CD4-positive, CD25-positive, alpha-beta regulatory T cell (primary cell): ENCODE data around the gene IL12RB2. TPM values are rescaled to one million over a fixed set of nuclear protein-coding genes. Genes with fewer than 3 reads are reported as not detected.
"Not testable (repeated sequence)": the region's sequence is repeated elsewhere in the genome, so short reads cannot be mapped to it uniquely, and the experiment has no call there.

Experiments
- ATAC-seq, 2 donors: fragments of 150-1000 bp; cut with Tn5 transposase; one replicate each; pipeline ENCODE4 v1.10.0; 2021; ENCODE audit warnings: low read depth in 2 of 2, moderate number of reproducible peaks in 2 of 2, moderate library complexity in 1 of 2
- DNase-seq, 3 donors: peaks; one replicate each; pipeline versions ENCODE4 v3.0.0 to v3.0.0-alpha.2; 2012 to 2022; ENCODE audit warnings: mixed read lengths in 1 of 3
- H3K27ac ChIP-seq: one replicate; pipeline ENCODE4 v1.7.0; 2013; ENCODE audit warnings: mild to moderate bottlenecking, low read length; ENCODE audit not compliant: insufficient read depth, poor library complexity, severe bottlenecking
- H3K27me3 ChIP-seq: one replicate; pipeline ENCODE4 v1.7.0; 2013; ENCODE audit warnings: low read length; ENCODE audit not compliant: control insufficient read depth, insufficient read depth
- H3K36me3 ChIP-seq: one replicate; pipeline ENCODE4 v1.7.0; 2013; ENCODE audit warnings: mild to moderate bottlenecking, low read length, moderate library complexity; ENCODE audit not compliant: control insufficient read depth, insufficient read depth
- H3K4me1 ChIP-seq: 2 replicates; pipeline ENCODE4 v1.7.0; 2013; ENCODE audit warnings: mild to moderate bottlenecking, low read length; ENCODE audit not compliant: insufficient read depth, control insufficient read depth, poor library complexity, severe bottlenecking
- H3K4me3 ChIP-seq: one replicate; pipeline ENCODE4 v1.7.0; 2013; ENCODE audit warnings: low read depth, mild to moderate bottlenecking, low read length, moderate library complexity
- H3K9me3 ChIP-seq, 2 experiments: 1 replicate in 1 of 2; 2 replicates in 1 of 2; pipeline ENCODE4 v1.7.0; 2013; ENCODE audit warnings: low read length in 2 of 2, mild to moderate bottlenecking in 1 of 2, moderate library complexity in 1 of 2; ENCODE audit not compliant: control insufficient read depth in 2 of 2
- H3K27ac Mint-ChIP-seq, 3 donors: one replicate each; pipeline ENCODE4 v1.8.0; 2020 to 2022; ENCODE audit warnings: mild to moderate bottlenecking in 3 of 3, mixed read lengths in 3 of 3, moderate library complexity in 2 of 3
- H3K27me3 Mint-ChIP-seq: one replicate; pipeline ENCODE4 v1.8.0; 2022; ENCODE audit warnings: mild to moderate bottlenecking, mixed read lengths
- H3K36me3 Mint-ChIP-seq: one replicate; pipeline ENCODE4 v1.8.0; 2020; ENCODE audit warnings: mixed read lengths
- H3K4me1 Mint-ChIP-seq, 4 donors: one replicate each; pipeline ENCODE4 v1.8.0; 2020 to 2022; ENCODE audit warnings: mixed read lengths in 4 of 4, mild to moderate bottlenecking in 1 of 4
- H3K4me3 Mint-ChIP-seq, 4 donors: one replicate each; pipeline ENCODE4 v1.8.0; 2020 to 2022; ENCODE audit warnings: mild to moderate bottlenecking in 4 of 4, mixed read lengths in 4 of 4, moderate library complexity in 3 of 4
- H3K9me3 Mint-ChIP-seq, 7 donors: one replicate each; pipeline ENCODE4 v1.8.0; 2020 to 2022; ENCODE audit warnings: mixed read lengths in 7 of 7, mild to moderate bottlenecking in 3 of 7, moderate library complexity in 2 of 7
- polyA plus RNA-seq, 4 donors: library from polyadenylated mRNA; unstranded; fragments of 300-500 nt; fragmentation: Illumina TruSeq; gene quantifications; one replicate each; pipeline ENCODE4 v1.2.3, GENCODE V29; 2021
- total RNA-seq: library from RNA; stranded (reverse); gene quantifications from one replicate; pipeline ENCODE4 v1.2.3, GENCODE V29; 2022

IL12RB2 gene
- total and polyA plus RNA-seq, 5 donors from 2014 or later = 11.9 to 43.5 (median 18.1) TPM

- Histone ChIP-seq H3K27ac (no peak overlapping the region), H3K9me3 (no peaks in the 10 kb centered on the region), H3K4me1 (no peaks in the 10 kb centered on the region), H3K36me3 (no peaks in the 10 kb centered on the region), H3K4me3 (no peak overlapping the region), H3K27me3 (no peaks in the 10 kb centered on the region)
- Mint-ChIP-seq H3K9me3 (no peaks in the 10 kb centered on the region), H3K27me3 (no peaks in the 10 kb centered on the region), H3K36me3 (peaks cover 19% of the 10 kb centered on the region), H3K4me3 (no peak overlapping the region), H3K4me1 (peaks cover 0 to 12% (median 2%) of the 10 kb centered on the region in 4 donors), H3K27ac (no peak overlapping the region)
- DNase-seq = no peak
- no peak for ATAC-seq
Measured at GRCh38 chr1:67401443-67401842, 93.8 kb downstream of the IL12RB2 start.

- H3K9me3 ChIP-seq = no peaks in the 10 kb centered on the region
- H3K27ac ChIP-seq = no peak overlapping the region
- Mint-ChIP-seq H3K27me3 (no peaks in the 10 kb centered on the region), H3K36me3 (peaks cover under 1% of the 10 kb centered on the region), H3K4me3 (no peak overlapping the region), H3K4me1 (peaks cover 3 to 12% (median 5%) of the 10 kb centered on the region in 4 donors), H3K9me3 (no peaks in the 10 kb centered on the region), H3K27ac (peak overlapping the region in 2 of 3 donors; percentile 52 to 71)
- DNase-seq (no peak), ATAC-seq (no peak)
- H3K4me1 ChIP-seq = no peaks in the 10 kb centered on the region
- no peaks in the 10 kb centered on the region for H3K36me3 ChIP-seq
- no peak overlapping the region for H3K4me3 ChIP-seq
- H3K27me3 ChIP-seq = no peaks in the 10 kb centered on the region
Measured at GRCh38 chr1:67404212-67404620, 96.5 kb downstream of the IL12RB2 start.

- Histone ChIP-seq H3K9me3 (no peaks in the 10 kb centered on the region), H3K4me1 (no peaks in the 10 kb centered on the region), H3K27me3 (no peaks in the 10 kb centered on the region), H3K4me3 (no peak overlapping the region), H3K36me3 (peaks cover 11% of the 10 kb centered on the region), H3K27ac (no peak overlapping the region)
- no peaks in the 10 kb centered on the region for H3K9me3 Mint-ChIP-seq
- peak overlapping the region in 2 of 3 donors; percentile 51 to 71 for H3K27ac Mint-ChIP-seq
- no peak overlapping the region for H3K4me3 Mint-ChIP-seq
- no peak for DNase-seq
- H3K4me1 Mint-ChIP-seq = peaks cover 14 to 23% (median 15%) of the 10 kb centered on the region in 4 donors
- H3K36me3 Mint-ChIP-seq = peaks cover 14% of the 10 kb centered on the region
- no peak for ATAC-seq
- no peaks in the 10 kb centered on the region for H3K27me3 Mint-ChIP-seq
Measured at GRCh38 chr1:67405473-67406245, 98.0 kb downstream of the IL12RB2 start.

- H3K9me3 Mint-ChIP-seq = no peaks in the 10 kb centered on the region
- DNase-seq (no peak), ATAC-seq (no peak)
- H3K4me3 Mint-ChIP-seq = no peak overlapping the region
- Histone ChIP-seq H3K36me3 (peaks cover 28% of the 10 kb centered on the region), H3K4me1 (no peaks in the 10 kb centered on the region), H3K4me3 (no peak overlapping the region), H3K27ac (no peak overlapping the region), H3K9me3 (no peaks in the 10 kb centered on the region), H3K27me3 (no peaks in the 10 kb centered on the region)
- no peaks in the 10 kb centered on the region for H3K27me3 Mint-ChIP-seq
- peaks cover 20% of the 10 kb centered on the region for H3K36me3 Mint-ChIP-seq
- H3K27ac Mint-ChIP-seq = no peak overlapping the region
- H3K4me1 Mint-ChIP-seq = peaks cover 14 to 23% (median 20%) of the 10 kb centered on the region in 4 donors
Measured at GRCh38 chr1:67407498-67407897, 99.8 kb downstream of the IL12RB2 start.

- H3K27ac Mint-ChIP-seq = peak overlapping the region in 2 of 3 donors; percentile 1 to 13
- H3K9me3 ChIP-seq = no peaks in the 10 kb centered on the region
- peaks cover 20% of the 10 kb centered on the region for H3K36me3 Mint-ChIP-seq
- H3K4me3 ChIP-seq = no peak overlapping the region
- ATAC-seq (no peak), DNase-seq (no peak)
- H3K36me3 ChIP-seq = peaks cover 31% of the 10 kb centered on the region
- H3K4me1 Mint-ChIP-seq = peaks cover 14 to 23% (median 20%) of the 10 kb centered on the region in 4 donors
- no peak overlapping the region for H3K4me3 Mint-ChIP-seq
- no peak overlapping the region for H3K27ac ChIP-seq
- no peaks in the 10 kb centered on the region for H3K27me3 ChIP-seq
- no peaks in the 10 kb centered on the region for H3K4me1 ChIP-seq
- H3K9me3 Mint-ChIP-seq = no peaks in the 10 kb centered on the region
- H3K27me3 Mint-ChIP-seq = no peaks in the 10 kb centered on the region
Measured at GRCh38 chr1:67408148-67408547, 100.5 kb downstream of the IL12RB2 start.

- not testable (repeated sequence) for ATAC-seq, H3K27ac Mint-ChIP-seq, H3K27ac ChIP-seq, H3K4me1 ChIP-seq, DNase-seq, H3K27me3 ChIP-seq, H3K9me3 Mint-ChIP-seq, H3K4me3 Mint-ChIP-seq, H3K4me3 ChIP-seq, H3K27me3 Mint-ChIP-seq, H3K9me3 ChIP-seq
- Mint-ChIP-seq H3K36me3 (peaks cover 44% of the 10 kb centered on the region), H3K4me1 (peaks cover 28 to 46% (median 34%) of the 10 kb centered on the region in 4 donors)
- peaks cover 80% of the 10 kb centered on the region for H3K36me3 ChIP-seq
Measured at GRCh38 chr1:67413101-67413500, 105.4 kb downstream of the IL12RB2 start.

- ATAC-seq (no peak), DNase-seq (no peak)
- H3K27ac ChIP-seq = no peak overlapping the region
- H3K4me1 Mint-ChIP-seq = peaks cover 33 to 54% (median 41%) of the 10 kb centered on the region in 4 donors
- no peaks in the 10 kb centered on the region for H3K27me3 ChIP-seq
- H3K27ac Mint-ChIP-seq = peak overlapping the region in 1 of 3 donors; percentile 11
- H3K4me3 Mint-ChIP-seq = no peak overlapping the region
- H3K4me3 ChIP-seq = no peak overlapping the region
- H3K4me1 ChIP-seq = peaks cover 9% of the 10 kb centered on the region
- H3K9me3 ChIP-seq = no peaks in the 10 kb centered on the region
- H3K9me3 Mint-ChIP-seq = no peaks in the 10 kb centered on the region
- H3K36me3 Mint-ChIP-seq = peaks cover 45% of the 10 kb centered on the region
- H3K36me3 ChIP-seq = peaks cover 91% of the 10 kb centered on the region
- H3K27me3 Mint-ChIP-seq = no peaks in the 10 kb centered on the region
Measured at GRCh38 chr1:67414574-67414973, 106.9 kb downstream of the IL12RB2 start.

- H3K27me3 ChIP-seq = no peaks in the 10 kb centered on the region
- no peak overlapping the region for H3K27ac ChIP-seq
- H3K36me3 ChIP-seq = peaks cover 90% of the 10 kb centered on the region
- ATAC-seq (no peak), DNase-seq (no peak)
- Mint-ChIP-seq H3K4me1 (peaks cover 31 to 55% (median 42%) of the 10 kb centered on the region in 4 donors), H3K27ac (no peak overlapping the region), H3K36me3 (peaks cover 41% of the 10 kb centered on the region), H3K27me3 (no peaks in the 10 kb centered on the region), H3K9me3 (no peaks in the 10 kb centered on the region), H3K4me3 (no peak overlapping the region)
- H3K4me3 ChIP-seq = no peak overlapping the region
- no peaks in the 10 kb centered on the region for H3K9me3 ChIP-seq
- H3K4me1 ChIP-seq = peaks cover 12% of the 10 kb centered on the region
Measured at GRCh38 chr1:67415041-67415440, 107.4 kb downstream of the IL12RB2 start.
